ENCODE data around the gene CAMKMT. TPM values are rescaled to one million over a fixed set of nuclear protein-coding genes. Genes with fewer than 3 reads are reported as not detected.

Gene CAMKMT
- total RNA-seq, 1 donor from 2014 or later = 9.0 TPM

DNA sequence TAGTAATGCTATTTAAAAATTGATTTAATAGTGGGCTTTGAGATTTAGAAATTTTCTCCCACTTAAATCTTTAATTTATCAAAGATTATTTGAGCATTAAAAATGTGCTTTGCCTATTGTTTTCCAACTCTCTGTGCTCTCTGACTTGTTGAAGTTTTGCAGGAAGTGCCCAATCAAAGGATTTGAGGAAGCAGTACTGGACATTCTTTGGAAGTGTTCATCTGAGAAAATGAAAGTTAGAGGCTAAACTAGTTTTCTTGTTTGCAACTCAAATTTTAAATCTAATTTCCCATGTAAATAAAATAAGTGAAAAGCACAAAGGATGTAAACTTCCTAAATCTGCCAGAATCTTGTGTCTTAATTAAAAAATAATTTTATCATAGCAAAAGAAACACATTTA lies 89.1 kb downstream of the CAMKMT start:
- H3K27me3 ChIP-seq (ENCODE audit: control insufficient read depth, insufficient read depth, low read length) = no peaks in the 10 kb centered on the region
- TF ChIP-seq, protein P1, sequence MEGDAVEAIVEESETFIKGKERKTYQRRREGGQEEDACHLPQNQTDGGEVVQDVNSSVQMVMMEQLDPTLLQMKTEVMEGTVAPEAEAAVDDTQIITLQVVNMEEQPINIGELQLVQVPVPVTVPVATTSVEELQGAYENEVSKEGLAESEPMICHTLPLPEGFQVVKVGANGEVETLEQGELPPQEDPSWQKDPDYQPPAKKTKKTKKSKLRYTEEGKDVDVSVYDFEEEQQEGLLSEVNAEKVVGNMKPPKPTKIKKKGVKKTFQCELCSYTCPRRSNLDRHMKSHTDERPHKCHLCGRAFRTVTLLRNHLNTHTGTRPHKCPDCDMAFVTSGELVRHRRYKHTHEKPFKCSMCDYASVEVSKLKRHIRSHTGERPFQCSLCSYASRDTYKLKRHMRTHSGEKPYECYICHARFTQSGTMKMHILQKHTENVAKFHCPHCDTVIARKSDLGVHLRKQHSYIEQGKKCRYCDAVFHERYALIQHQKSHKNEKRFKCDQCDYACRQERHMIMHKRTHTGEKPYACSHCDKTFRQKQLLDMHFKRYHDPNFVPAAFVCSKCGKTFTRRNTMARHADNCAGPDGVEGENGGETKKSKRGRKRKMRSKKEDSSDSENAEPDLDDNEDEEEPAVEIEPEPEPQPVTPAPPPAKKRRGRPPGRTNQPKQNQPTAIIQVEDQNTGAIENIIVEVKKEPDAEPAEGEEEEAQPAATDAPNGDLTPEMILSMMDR (IDR thresholded peaks at IDR 0.05; ENCODE audit: insufficient read depth, low read length, severe bottlenecking) = no peak
- FAIRE-seq = no peak
- no peak for DNase-seq (ENCODE audit: low read depth)
- no peak overlapping the region for H3K4me3 ChIP-seq (ENCODE audit: low read depth, low read length)
- no peaks in the 10 kb centered on the region for H3K36me3 ChIP-seq (ENCODE audit: control insufficient read depth, insufficient read depth, low read length)

DNA sequence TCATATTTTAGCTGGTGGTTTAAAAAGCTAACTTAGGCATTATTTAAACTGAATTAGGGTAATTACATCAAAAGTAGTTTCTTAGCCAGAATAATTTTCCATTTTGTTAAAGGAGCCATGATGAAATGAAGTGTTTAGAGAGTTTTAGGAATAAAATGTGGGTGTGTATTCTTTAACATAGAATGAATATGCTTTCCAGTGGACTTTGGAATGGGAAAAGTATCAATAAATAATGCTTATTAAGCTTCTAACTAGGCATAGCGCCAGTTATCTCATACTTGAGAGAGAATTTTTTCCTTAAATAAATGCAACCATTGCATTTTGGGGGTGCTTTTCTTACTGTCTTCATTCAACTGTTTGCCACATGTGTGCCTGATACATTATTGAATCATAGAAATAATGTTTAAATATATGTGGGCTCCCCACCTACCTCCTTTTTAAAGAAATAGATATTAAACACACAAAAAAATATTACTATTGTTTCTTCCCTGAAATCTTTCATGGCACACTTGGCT lies 90.4 kb downstream of the CAMKMT start:
- no peaks in the 10 kb centered on the region for H3K36me3 ChIP-seq (ENCODE audit: control insufficient read depth, insufficient read depth, low read length)
- H3K27me3 ChIP-seq (ENCODE audit: control insufficient read depth, insufficient read depth, low read length) = no peaks in the 10 kb centered on the region
- DNase-seq (ENCODE audit: low read depth) (no peak), FAIRE-seq (no peak)
- no peak overlapping the region for H3K4me3 ChIP-seq (ENCODE audit: low read depth, low read length)
- TF ChIP-seq, protein P1 (IDR thresholded peaks at IDR 0.05; ENCODE audit: insufficient read depth, low read length, severe bottlenecking) = no peak

DNA sequence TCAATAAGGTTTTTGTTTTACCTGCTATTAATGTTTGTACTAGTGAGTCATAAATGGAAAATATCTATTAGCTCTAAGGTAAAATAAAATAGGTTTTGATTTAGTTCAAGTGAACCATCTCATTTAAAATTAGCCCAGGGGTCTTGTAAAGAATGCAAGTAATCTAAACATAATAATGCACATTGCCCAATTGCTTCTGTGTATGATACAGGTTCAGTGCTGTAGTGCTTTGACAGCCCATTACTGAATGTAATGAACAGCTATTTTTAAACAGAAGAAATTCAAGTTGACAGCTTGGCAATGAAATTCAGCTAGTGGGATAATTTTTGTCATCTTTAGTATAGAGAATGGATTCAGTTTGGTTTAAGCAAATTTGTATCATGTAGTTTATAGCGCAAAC lies 91.5 kb downstream of the CAMKMT start:
- no peaks in the 10 kb centered on the region for H3K27me3 ChIP-seq (ENCODE audit: control insufficient read depth, insufficient read depth, low read length)
- TF ChIP-seq, protein P1 (IDR thresholded peaks at IDR 0.05; ENCODE audit: insufficient read depth, low read length, severe bottlenecking) = no peak
- H3K4me3 ChIP-seq (ENCODE audit: low read depth, low read length) = no peak overlapping the region
- no peak for DNase-seq (ENCODE audit: low read depth)
- no peak for FAIRE-seq
- H3K36me3 ChIP-seq (ENCODE audit: control insufficient read depth, insufficient read depth, low read length) = no peaks in the 10 kb centered on the region

DNA sequence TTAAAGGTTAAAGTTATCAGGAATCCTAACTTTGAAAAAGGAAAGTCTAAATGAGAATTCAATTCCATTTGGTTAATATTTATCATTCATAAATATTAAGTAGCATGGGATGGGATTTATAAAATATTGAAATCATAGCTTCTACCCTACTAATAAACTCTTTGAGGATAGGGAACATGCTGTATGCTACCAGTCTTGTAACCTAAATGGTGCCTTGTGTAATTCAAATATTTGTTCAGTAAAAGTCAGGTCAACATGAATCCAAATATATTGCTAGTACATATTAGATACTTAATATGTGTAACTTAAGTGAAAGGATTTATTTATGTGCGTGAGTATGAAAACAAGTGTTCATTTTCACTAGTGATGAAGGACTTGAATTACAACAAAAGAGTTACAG lies 94.1 kb downstream of the CAMKMT start:
- FAIRE-seq = no peak

DNA sequence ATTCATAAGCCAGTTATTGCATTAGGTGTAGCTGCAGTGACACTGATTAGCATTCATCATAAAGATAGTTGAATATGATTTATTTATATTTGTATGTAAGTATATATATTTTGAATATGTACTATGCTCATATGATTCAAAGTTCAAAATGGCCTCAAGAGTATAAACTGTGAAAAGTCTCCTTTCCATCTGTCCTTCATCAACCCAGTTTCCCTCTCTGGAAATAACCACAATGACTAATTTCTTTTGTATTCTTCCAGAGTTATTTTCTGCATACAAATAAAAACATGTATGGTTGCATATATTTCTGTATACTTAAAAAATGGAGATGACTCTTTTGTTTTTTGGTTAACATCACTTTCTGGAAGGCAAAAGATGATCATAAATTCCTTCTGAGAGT lies 95.2 kb downstream of the CAMKMT start:
- FAIRE-seq = no peak
- Histone ChIP-seq H3K36me3 (ENCODE audit: control insufficient read depth, insufficient read depth, low read length) (no peaks in the 10 kb centered on the region), H3K27me3 (ENCODE audit: control insufficient read depth, insufficient read depth, low read length) (no peaks in the 10 kb centered on the region), H3K4me3 (ENCODE audit: low read depth, low read length) (no peak overlapping the region)
- TF ChIP-seq, protein P1 (IDR thresholded peaks at IDR 0.05; ENCODE audit: insufficient read depth, low read length, severe bottlenecking) = no peak
- DNase-seq (ENCODE audit: low read depth) = peak; percentile 7

More for the DNA sequence above, 94.1 kb downstream of the CAMKMT start:
- no peak for DNase-seq (ENCODE audit: low read depth)
- TF ChIP-seq, protein P1 (IDR thresholded peaks at IDR 0.05; ENCODE audit: insufficient read depth, low read length, severe bottlenecking) = no peak
- H3K36me3 ChIP-seq (ENCODE audit: control insufficient read depth, insufficient read depth, low read length) = no peaks in the 10 kb centered on the region
- no peaks in the 10 kb centered on the region for H3K27me3 ChIP-seq (ENCODE audit: control insufficient read depth, insufficient read depth, low read length)
- H3K4me3 ChIP-seq (ENCODE audit: low read depth, low read length) = no peak overlapping the region

DNA sequence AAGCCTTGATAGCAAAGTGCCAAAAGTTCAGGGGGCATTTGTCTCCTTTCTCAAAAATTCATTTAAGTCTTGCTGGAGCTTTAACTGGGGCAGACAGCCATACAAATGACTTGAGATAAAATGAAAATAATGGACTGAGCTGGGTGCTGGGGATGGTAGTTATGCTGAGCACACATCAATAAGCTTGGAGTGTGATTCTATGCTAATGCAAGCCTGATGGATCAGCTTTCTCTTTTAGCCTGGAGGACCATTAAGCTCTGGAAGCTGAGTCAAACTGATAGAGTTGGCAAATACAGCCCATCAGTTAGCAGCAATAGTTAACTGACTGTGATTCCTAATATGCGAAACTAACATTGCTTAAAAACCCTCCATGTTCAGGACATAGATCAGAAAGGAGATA lies 98.0 kb downstream of the CAMKMT start:
- Histone ChIP-seq H3K27me3 (ENCODE audit: control insufficient read depth, insufficient read depth, low read length) (no peaks in the 10 kb centered on the region), H3K36me3 (ENCODE audit: control insufficient read depth, insufficient read depth, low read length) (no peaks in the 10 kb centered on the region), H3K4me3 (ENCODE audit: low read depth, low read length) (no peak overlapping the region)
- no peak for FAIRE-seq
- DNase-seq (ENCODE audit: low read depth) = no peak
- TF ChIP-seq, protein P1 (IDR thresholded peaks at IDR 0.05; ENCODE audit: insufficient read depth, low read length, severe bottlenecking) = no peak
